HFF-Myc (cell line): ENCODE results near the gene UQCC2.

ENCODE experiments used
- DNase-seq: peaks from one replicate; pipeline ENCODE4 v3.0.0-alpha.2; 2011; ENCODE audit warnings: low read depth; ENCODE audit errors: extremely low read depth
- H3K4me3 ChIP-seq: replicated peaks from 2 replicates; pipeline ENCODE4 v1.5.1; 2011; ENCODE audit warnings: low read depth, mild to moderate bottlenecking, control low read depth, low read length
- CTCF ChIP-seq: IDR thresholded peaks from 2 replicates; pipeline ENCODE4 v1.5.1; 2012; ENCODE audit warnings: mild to moderate bottlenecking, low read depth, low read length, control low read depth; ENCODE audit errors: missing control alignments

UQCC2 gene

GRCh38 chr6:33744001-33744848 lies 32.7 kb upstream of the UQCC2 start:
- TF ChIP-seq CTCF: peak; percentile 96
- DNase-seq: peak; percentile 77

GRCh38 chr6:33742837-33743236 lies 31.3 kb upstream of the UQCC2 start:
- no peak overlapping the region for H3K4me3 ChIP-seq
- TF ChIP-seq CTCF: no peak
- DNase-seq: no peak

More at GRCh38 chr6:33744001-33744848, 32.7 kb upstream of the UQCC2 start:
- H3K4me3 ChIP-seq: no peak overlapping the region

- TF ChIP-seq CTCF: no peak
- no peak for DNase-seq
- no peak overlapping the region for H3K4me3 ChIP-seq
Measured at GRCh38 chr6:33742092-33742491, 30.6 kb upstream of the UQCC2 start.

GRCh38 chr6:33740794-33741193 lies 29.3 kb upstream of the UQCC2 start:
- TF ChIP-seq CTCF: no peak
- no peak overlapping the region for H3K4me3 ChIP-seq
- DNase-seq: no peak

GRCh38 chr6:33740204-33740608 lies 28.7 kb upstream of the UQCC2 start:
- no peak for DNase-seq
- no peak for TF ChIP-seq CTCF
- H3K4me3 ChIP-seq: no peak overlapping the region

GRCh38 chr6:33739571-33739970 lies 28.1 kb upstream of the UQCC2 start:
- no peak for DNase-seq
- no peak for TF ChIP-seq CTCF

GRCh38 chr6:33738879-33739278 lies 27.4 kb upstream of the UQCC2 start:
- DNase-seq: no peak
- H3K4me3 ChIP-seq: no peak overlapping the region
- TF ChIP-seq CTCF: no peak

More at GRCh38 chr6:33739571-33739970, 28.1 kb upstream of the UQCC2 start:
- H3K4me3 ChIP-seq: no peak overlapping the region
